IMR-90 (cell line): ENCODE data around the gene MAP1LC3A. TPM values are rescaled to one million over a fixed set of nuclear protein-coding genes. Genes with fewer than 3 reads are reported as not detected.

Experiments
- ATAC-seq: fragments of 200-7000 bp; cut with Tn5 transposase; 2 replicates; pipeline ENCODE4 v1.9.1; 2020; ENCODE audit warnings: low read depth, mild to moderate bottlenecking, moderate library complexity
- BruUV-seq: library from RNA; stranded (reverse); fragments of 400-500 nt; replicated peaks from 2 replicates; lab custom pipeline; 2021; lab: Mats Ljungman, UMichigan
- CTCF ChIA-PET: fragments of 300-600 bp; formaldehyde crosslinking; extraction: SDS; loops from one replicate; lab custom pipeline; 2021; ENCODE audit warnings: antibody characterized with exemption; lab: Yijun Ruan, JAX
- POLR2A ChIA-PET: fragments of 300-600 bp; sonication (Branson Sonifier 250); formaldehyde crosslinking; loops from one replicate; lab custom pipeline; 2022; ENCODE audit warnings: antibody characterized with exemption; ENCODE audit not compliant: unreplicated experiment; lab: Charles Lee
- DNase-seq: peaks from one replicate; pipeline ENCODE4 v3.0.0; 2013
- H2AFZ ChIP-seq: replicated peaks from 2 replicates; pipeline ENCODE3; 2013; ENCODE audit warnings: low read length, mild to moderate bottlenecking; ENCODE audit not compliant: poor library complexity
- H2AK5ac ChIP-seq: 2 replicates; pipeline ENCODE4 v1.6.1; 2013; ENCODE audit warnings: low read depth, low read length, inconsistent platforms
- H2AK9ac ChIP-seq: replicated peaks from 2 replicates; pipeline ENCODE3; 2013; ENCODE audit warnings: mild to moderate bottlenecking, low read depth, low read length, moderate library complexity; ENCODE audit not compliant: poor library complexity
- H2BK120ac ChIP-seq: 2 replicates; pipeline ENCODE4 v1.6.1; 2013; ENCODE audit warnings: low read depth, low read length, inconsistent platforms
- H2BK15ac ChIP-seq: 3 replicates; pipeline ENCODE4 v1.6.1; 2013; ENCODE audit warnings: low read depth, low read length, inconsistent platforms
- H2BK20ac ChIP-seq: 2 replicates; pipeline ENCODE4 v1.6.1; 2013; ENCODE audit warnings: low read depth, mild to moderate bottlenecking, inconsistent platforms, low read length, moderate library complexity
- H2BK5ac ChIP-seq: 2 replicates; pipeline ENCODE4 v1.6.1; 2013; ENCODE audit warnings: mild to moderate bottlenecking, low read depth, low read length, inconsistent platforms; ENCODE audit not compliant: poor library complexity, severe bottlenecking
- H3K14ac ChIP-seq: replicated peaks from 2 replicates; pipeline ENCODE4 v1.6.1; 2013; ENCODE audit warnings: low read depth, low read length, inconsistent platforms
- H3K18ac ChIP-seq: 2 replicates; pipeline ENCODE4 v1.6.1; 2013; ENCODE audit warnings: low read depth, low read length, control low read depth
- H3K23ac ChIP-seq: 2 replicates; pipeline ENCODE4 v1.6.1; 2013; ENCODE audit warnings: low read depth, low read length, inconsistent platforms
- H3K27ac ChIP-seq: 2 replicates; pipeline ENCODE4 v1.5.1; 2013; ENCODE audit warnings: mild to moderate bottlenecking, control low read depth, low read length; ENCODE audit not compliant: insufficient read depth
- H3K27me3 ChIP-seq: 2 replicates; pipeline ENCODE4 v1.6.1; 2013; ENCODE audit warnings: low read length; ENCODE audit not compliant: control insufficient read depth, insufficient read depth
- H3K36me3 ChIP-seq: 2 replicates; pipeline ENCODE4 v1.6.1; 2013; ENCODE audit warnings: low read length, mixed read lengths; ENCODE audit not compliant: control insufficient read depth, insufficient read depth
- H3K4ac ChIP-seq: 2 replicates; pipeline ENCODE4 v1.6.1; 2013; ENCODE audit warnings: low read depth, low read length, inconsistent platforms
- H3K4me1 ChIP-seq: 2 replicates; pipeline ENCODE4 v1.6.1; 2013; ENCODE audit warnings: low read length, mixed read lengths; ENCODE audit not compliant: control insufficient read depth, insufficient read depth
- H3K4me2 ChIP-seq: 2 replicates; pipeline ENCODE4 v1.6.1; 2013; ENCODE audit warnings: low read depth, mild to moderate bottlenecking, control low read depth, low read length, moderate library complexity
- H3K4me3 ChIP-seq: 2 replicates; pipeline ENCODE4 v1.5.1; 2013; ENCODE audit warnings: low read depth, mild to moderate bottlenecking, control low read depth, low read length, moderate library complexity; ENCODE audit not compliant: insufficient read depth
- H3K56ac ChIP-seq: 2 replicates; pipeline ENCODE4 v1.6.1; 2013; ENCODE audit warnings: low read length, inconsistent platforms; ENCODE audit not compliant: insufficient read depth; ENCODE audit errors: extremely low read depth
- H3K79me1 ChIP-seq, 2 experiments: 2 replicates each; pipeline ENCODE4 v1.6.1; 2013; ENCODE audit warnings: low read length in 2 of 2, inconsistent platforms in 1 of 2, low read depth in 1 of 2
- H3K9ac ChIP-seq: 2 replicates; pipeline ENCODE4 v1.6.1; 2013; ENCODE audit warnings: low read depth, low read length, control low read depth
- H3K9me1 ChIP-seq: 2 replicates; pipeline ENCODE4 v1.6.1; 2013; ENCODE audit warnings: low read length, inconsistent platforms; ENCODE audit not compliant: insufficient read depth
- H3K9me3 ChIP-seq: 2 replicates; pipeline ENCODE4 v1.6.1; 2013; ENCODE audit warnings: low read length; ENCODE audit not compliant: control insufficient read depth, insufficient read depth
- H4K20me1 ChIP-seq: 2 replicates; pipeline ENCODE4 v1.6.1; 2013; ENCODE audit warnings: low read length, inconsistent platforms; ENCODE audit not compliant: insufficient read depth
- H4K5ac ChIP-seq: 2 replicates; pipeline ENCODE4 v1.6.1; 2013; ENCODE audit warnings: mild to moderate bottlenecking, low read depth, low read length, control low read depth
- H4K8ac ChIP-seq, 2 experiments: 2 replicates each; pipeline ENCODE4 v1.6.1; 2013; ENCODE audit warnings: low read depth in 2 of 2, low read length in 2 of 2, control low read depth in 1 of 2, inconsistent platforms in 1 of 2
- H4K91ac ChIP-seq: 2 replicates; pipeline ENCODE4 v1.6.1; 2013; ENCODE audit warnings: low read depth, low read length, inconsistent platforms; ENCODE audit not compliant: insufficient read depth
- BHLHE40 ChIP-seq: fragments of 150-350 bp; IDR thresholded peaks from 2 replicates; pipeline ENCODE4 v1.6.1; 2016; ENCODE audit warnings: mild to moderate bottlenecking, low read depth, low read length
- CEBPB ChIP-seq: IDR thresholded peaks from 2 replicates; pipeline ENCODE4 v1.6.1; 2012; ENCODE audit warnings: low read depth, low read length, improper control_type of control experiment
- CHD1 ChIP-seq: IDR thresholded peaks from 2 replicates; pipeline ENCODE4 v1.6.1; 2012; ENCODE audit warnings: low read depth, low read length, improper control_type of control experiment
- FOS ChIP-seq: fragments of 150-350 bp; IDR thresholded peaks from 2 replicates; pipeline ENCODE4 v1.6.1; 2016; ENCODE audit warnings: low read depth, low read length
- MAFK ChIP-seq: IDR thresholded peaks from 2 replicates; pipeline ENCODE4 v1.6.1; 2012; ENCODE audit warnings: low read depth, low read length, improper control_type of control experiment
- MAZ ChIP-seq: IDR thresholded peaks from 2 replicates; pipeline ENCODE4 v1.6.1; 2012; ENCODE audit warnings: low read depth, mild to moderate bottlenecking, low read length, improper control_type of control experiment, moderate library complexity, borderline replicate concordance
- MXI1 ChIP-seq: IDR thresholded peaks from 2 replicates; pipeline ENCODE4 v1.6.1; 2012; ENCODE audit warnings: low read depth, mild to moderate bottlenecking, low read length, moderate library complexity, borderline replicate concordance
- NFE2L2 ChIP-seq: fragments of 150-350 bp; IDR thresholded peaks from 2 replicates; pipeline ENCODE4 v1.6.1; 2016; ENCODE audit warnings: low read depth, mild to moderate bottlenecking, low read length
- POLR2A ChIP-seq: IDR thresholded peaks from 2 replicates; pipeline ENCODE4 v1.6.1; 2012; ENCODE audit warnings: mild to moderate bottlenecking, low read depth, low read length
- RAD21 ChIP-seq: IDR thresholded peaks from 2 replicates; pipeline ENCODE4 v1.6.1; 2012; ENCODE audit warnings: low read length, improper control_type of control experiment
- RCOR1 ChIP-seq: IDR thresholded peaks from 2 replicates; pipeline ENCODE4 v1.6.1; 2012; ENCODE audit warnings: mild to moderate bottlenecking, low read length, improper control_type of control experiment; ENCODE audit not compliant: insufficient replicate concordance
- RFX5 ChIP-seq: IDR thresholded peaks from 2 replicates; pipeline ENCODE4 v1.8.0; 2012; ENCODE audit warnings: low read depth, mild to moderate bottlenecking, low read length, moderate library complexity
- SMC3 ChIP-seq: fragments of 150-350 bp; IDR thresholded peaks from 2 replicates; pipeline ENCODE4 v1.6.1; 2016; ENCODE audit warnings: low read depth, mild to moderate bottlenecking, antibody characterized with exemption, low read length, moderate library complexity
- USF2 ChIP-seq: fragments of 150-350 bp; IDR thresholded peaks from 2 replicates; pipeline ENCODE4 v1.6.1; 2017; ENCODE audit warnings: mild to moderate bottlenecking, antibody characterized with exemption, low read length, low read depth
- dilution Hi-C: fragments of 300-500 bp; cut with HindIII; formaldehyde crosslinking; loops from one replicate; pipeline ENCODE4 v1.14.3; 2018; ENCODE audit warnings: low sequenced_read_pairs; ENCODE audit not compliant: unreplicated experiment
- in situ Hi-C: fragments of 300-500 bp; cut with MboI; formaldehyde crosslinking; loops from 3 replicates; pipeline ENCODE4 v1.14.3; 2019; ENCODE audit warnings: low sequenced_read_pairs, inconsistent platforms, mixed read lengths
- intact Hi-C: fragments of 100-400 bp; cut with micrococcal nuclease; formaldehyde crosslinking; loops from 2 replicates; pipeline ENCODE4 v1.10.0; 2022
- polyA plus RNA-seq, 3 experiments: library from polyadenylated mRNA; depleted of rRNA; stranded (reverse); fragments of >200 nt; gene quantifications; 2 replicates each; pipeline ENCODE4 v1.2.3, GENCODE V29; 2012; ENCODE audit warnings: low replicate concordance in 1 of 3
- total RNA-seq: library from RNA; depleted of rRNA; stranded (reverse); fragments of >200 nt; gene quantifications from 2 replicates; pipeline ENCODE4 v1.2.3, GENCODE V29; 2012
- TF ChIP-seq, protein P1 (sequence below): fragments of 150-350 bp; IDR thresholded peaks from 2 replicates; pipeline ENCODE4 v1.6.1; 2016; ENCODE audit warnings: low read depth, mild to moderate bottlenecking, low read length, moderate library complexity, borderline replicate concordance
- TF ChIP-seq, protein P2 (sequence below): conservative IDR thresholded peaks from 2 replicates; pipeline ENCODE4 v1.5.1; 2012; ENCODE audit warnings: mild to moderate bottlenecking, low read depth, low read length, improper control_type of control experiment

Gene MAP1LC3A
- total and polyA plus RNA-seq, 2 of the 4 experiments (the other 2 are of a cell fraction) = 10.0 to 39.7 TPM

DNA sequence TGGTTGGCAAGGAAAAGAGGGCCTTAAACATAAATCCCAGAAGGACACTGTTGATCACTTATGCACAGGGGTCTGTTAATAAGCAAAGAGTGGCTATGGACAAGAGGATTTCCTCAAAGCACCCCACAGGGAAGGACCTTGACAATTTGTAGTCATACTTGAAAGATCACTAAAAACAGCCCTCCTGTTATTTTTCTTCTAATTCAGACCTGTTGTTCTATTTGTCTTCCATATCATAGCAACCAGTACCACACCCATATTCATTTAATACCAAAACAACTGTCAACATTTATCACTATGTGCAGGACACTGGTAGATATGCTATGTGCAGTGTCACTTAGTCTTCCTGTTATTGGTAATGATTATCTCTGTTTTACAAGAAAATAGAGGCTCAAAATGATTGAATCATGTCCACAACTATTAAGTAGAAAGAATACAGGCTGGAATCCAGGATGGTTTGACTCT, 45.5 kb upstream of the MAP1LC3A start:
- CTCF ChIA-PET = no interaction called here

More for the DNA sequence above, 45.5 kb upstream of the MAP1LC3A start:
- Histone ChIP-seq H3K36me3 (peaks cover 14% of the 10 kb centered on the region), H2AK5ac (no peak overlapping the region), H2BK120ac (no peak overlapping the region), H2AK9ac (no peak overlapping the region), H3K9me1 (peaks cover 8% of the 10 kb centered on the region), H4K20me1 (no peaks in the 10 kb centered on the region), H3K14ac (0 out of 2 replicates have a peak overlapping the region, but pooled peaks have one; percentile 12), H3K4ac (no peak overlapping the region), H2BK5ac (no peak overlapping the region), H2BK20ac (no peak overlapping the region), H3K56ac (no peak overlapping the region), H2AFZ (no peak overlapping the region), H3K27me3 (no peaks in the 10 kb centered on the region), H3K23ac (no peak overlapping the region), H4K91ac (no peak overlapping the region), H4K5ac (no peak overlapping the region), H4K8ac (no peak overlapping the region), H3K4me1 (peaks cover 7% of the 10 kb centered on the region; the same call in 1 of the 2 replicates), H2BK15ac (no peak overlapping the region), H3K9me3 (no peaks in the 10 kb centered on the region), H3K4me2 (no peak overlapping the region), H3K4me3 (no peak overlapping the region), H3K9ac (no peak overlapping the region), H3K27ac (no peak overlapping the region), H3K79me1 (peaks cover 15 to 51% of the 10 kb centered on the region in 2 experiments), H3K18ac (no peak overlapping the region)
- intact Hi-C loops (no loop called here), dilution Hi-C loops (no loop called here), in situ Hi-C loops (no loop called here)
- POLR2A ChIA-PET = no interaction called here
- ATAC-seq (no peak), DNase-seq (no peak)
- TF ChIP-seq, protein P1, sequence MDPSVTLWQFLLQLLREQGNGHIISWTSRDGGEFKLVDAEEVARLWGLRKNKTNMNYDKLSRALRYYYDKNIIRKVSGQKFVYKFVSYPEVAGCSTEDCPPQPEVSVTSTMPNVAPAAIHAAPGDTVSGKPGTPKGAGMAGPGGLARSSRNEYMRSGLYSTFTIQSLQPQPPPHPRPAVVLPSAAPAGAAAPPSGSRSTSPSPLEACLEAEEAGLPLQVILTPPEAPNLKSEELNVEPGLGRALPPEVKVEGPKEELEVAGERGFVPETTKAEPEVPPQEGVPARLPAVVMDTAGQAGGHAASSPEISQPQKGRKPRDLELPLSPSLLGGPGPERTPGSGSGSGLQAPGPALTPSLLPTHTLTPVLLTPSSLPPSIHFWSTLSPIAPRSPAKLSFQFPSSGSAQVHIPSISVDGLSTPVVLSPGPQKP = no peak
- no peak for TF ChIP-seq RAD21
- TF ChIP-seq MXI1 = no peak
- TF ChIP-seq MAFK = no peak
- no peak for TF ChIP-seq POLR2A
- no peak for TF ChIP-seq NFE2L2
- no peak for TF ChIP-seq CEBPB
- TF ChIP-seq RCOR1 = no peak
- no peak for TF ChIP-seq CHD1
- TF ChIP-seq RFX5 = no peak
- no peak for TF ChIP-seq FOS
- TF ChIP-seq BHLHE40 = no peak
- no peak for TF ChIP-seq SMC3
- TF ChIP-seq USF2 = no peak
- no peak for TF ChIP-seq MAZ
- TF ChIP-seq, protein P2, sequence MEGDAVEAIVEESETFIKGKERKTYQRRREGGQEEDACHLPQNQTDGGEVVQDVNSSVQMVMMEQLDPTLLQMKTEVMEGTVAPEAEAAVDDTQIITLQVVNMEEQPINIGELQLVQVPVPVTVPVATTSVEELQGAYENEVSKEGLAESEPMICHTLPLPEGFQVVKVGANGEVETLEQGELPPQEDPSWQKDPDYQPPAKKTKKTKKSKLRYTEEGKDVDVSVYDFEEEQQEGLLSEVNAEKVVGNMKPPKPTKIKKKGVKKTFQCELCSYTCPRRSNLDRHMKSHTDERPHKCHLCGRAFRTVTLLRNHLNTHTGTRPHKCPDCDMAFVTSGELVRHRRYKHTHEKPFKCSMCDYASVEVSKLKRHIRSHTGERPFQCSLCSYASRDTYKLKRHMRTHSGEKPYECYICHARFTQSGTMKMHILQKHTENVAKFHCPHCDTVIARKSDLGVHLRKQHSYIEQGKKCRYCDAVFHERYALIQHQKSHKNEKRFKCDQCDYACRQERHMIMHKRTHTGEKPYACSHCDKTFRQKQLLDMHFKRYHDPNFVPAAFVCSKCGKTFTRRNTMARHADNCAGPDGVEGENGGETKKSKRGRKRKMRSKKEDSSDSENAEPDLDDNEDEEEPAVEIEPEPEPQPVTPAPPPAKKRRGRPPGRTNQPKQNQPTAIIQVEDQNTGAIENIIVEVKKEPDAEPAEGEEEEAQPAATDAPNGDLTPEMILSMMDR = no peak
- BruUV-seq = no TSS peak
